Measurements from ENCODE around the gene TNFRSF18.

- TF ChIP-seq CTCF (IDR thresholded peaks at IDR 0.05) (no peak), EP300 (IDR thresholded peaks at IDR 0.05) (no peak), POLR2A (IDR thresholded peaks at IDR 0.05) (no peak), POLR2AphosphoS5 (IDR thresholded peaks at IDR 0.05) (no peak)
Observed at GRCh38 chr1:1197551-1198422, 8.6 kb downstream of the TNFRSF18 start.
